IPS DF 19.7 (cell line): Measurements from ENCODE around the gene LATS1.
"Not testable (repeated sequence)": the region's sequence is repeated elsewhere in the genome, so short reads cannot be mapped to it uniquely, and the experiment has no call there.

Source experiments
- DNase-seq: peaks from one replicate; pipeline ENCODE4 v3.0.0-alpha.2; 2013; ENCODE audit warnings: low read depth, low spot score

Gene LATS1

GRCh38 chr6:149717588-149718458 lies at the start of gene LATS1:
Gene LATS1 (minus strand): TSS chr6:149718101. CDS start chr6:149702126, 15,975 bp downstream.
- DNase-seq, result peak; percentile 33

- no peak for DNase-seq
These were observed 48.4 kb upstream of the LATS1 start for GRCh38 chr6:149766156-149766769.

DNA sequence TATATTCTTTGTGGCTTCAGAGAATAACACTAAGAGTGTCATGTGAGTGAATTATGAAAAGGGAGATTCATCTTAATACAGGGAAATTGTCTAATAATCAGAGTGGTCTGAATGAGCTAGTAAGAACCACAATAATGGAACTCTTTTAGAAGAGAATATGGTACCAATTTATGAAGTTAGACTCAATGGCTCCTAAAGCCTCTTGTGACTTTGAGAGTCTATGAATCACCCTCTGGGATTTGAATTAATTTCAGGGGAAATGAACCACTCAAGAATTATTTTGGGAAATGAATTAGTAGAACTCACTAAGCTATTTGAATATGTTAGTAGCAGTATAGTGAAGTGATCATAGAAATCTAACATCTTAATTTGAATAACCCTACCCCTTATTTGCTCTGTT lies 46.0 kb upstream of the LATS1 start:
- DNase-seq, result no peak

DNA sequence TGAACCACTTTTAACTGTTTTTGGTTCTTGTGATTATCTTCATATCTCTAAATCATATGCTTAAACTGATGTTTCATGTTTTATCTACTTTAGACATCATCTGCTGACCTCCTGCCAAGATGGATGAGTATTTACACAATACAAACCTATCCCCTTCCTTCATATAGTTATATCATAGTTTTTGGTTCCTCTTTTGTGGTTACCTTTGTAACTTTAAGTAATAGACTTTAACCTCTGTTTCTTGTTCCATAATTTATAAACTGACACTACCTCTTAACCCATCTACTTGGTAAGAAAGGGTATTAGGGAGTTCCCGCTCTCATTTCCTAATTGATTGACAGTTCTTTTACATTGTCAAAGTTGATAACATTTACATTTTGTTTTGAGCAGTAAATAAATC lies 43.5 kb upstream of the LATS1 start:
- DNase-seq, result no peak

- no peak for DNase-seq
These were observed 38.3 kb upstream of the LATS1 start for GRCh38 chr6:149756261-149756636.

DNA sequence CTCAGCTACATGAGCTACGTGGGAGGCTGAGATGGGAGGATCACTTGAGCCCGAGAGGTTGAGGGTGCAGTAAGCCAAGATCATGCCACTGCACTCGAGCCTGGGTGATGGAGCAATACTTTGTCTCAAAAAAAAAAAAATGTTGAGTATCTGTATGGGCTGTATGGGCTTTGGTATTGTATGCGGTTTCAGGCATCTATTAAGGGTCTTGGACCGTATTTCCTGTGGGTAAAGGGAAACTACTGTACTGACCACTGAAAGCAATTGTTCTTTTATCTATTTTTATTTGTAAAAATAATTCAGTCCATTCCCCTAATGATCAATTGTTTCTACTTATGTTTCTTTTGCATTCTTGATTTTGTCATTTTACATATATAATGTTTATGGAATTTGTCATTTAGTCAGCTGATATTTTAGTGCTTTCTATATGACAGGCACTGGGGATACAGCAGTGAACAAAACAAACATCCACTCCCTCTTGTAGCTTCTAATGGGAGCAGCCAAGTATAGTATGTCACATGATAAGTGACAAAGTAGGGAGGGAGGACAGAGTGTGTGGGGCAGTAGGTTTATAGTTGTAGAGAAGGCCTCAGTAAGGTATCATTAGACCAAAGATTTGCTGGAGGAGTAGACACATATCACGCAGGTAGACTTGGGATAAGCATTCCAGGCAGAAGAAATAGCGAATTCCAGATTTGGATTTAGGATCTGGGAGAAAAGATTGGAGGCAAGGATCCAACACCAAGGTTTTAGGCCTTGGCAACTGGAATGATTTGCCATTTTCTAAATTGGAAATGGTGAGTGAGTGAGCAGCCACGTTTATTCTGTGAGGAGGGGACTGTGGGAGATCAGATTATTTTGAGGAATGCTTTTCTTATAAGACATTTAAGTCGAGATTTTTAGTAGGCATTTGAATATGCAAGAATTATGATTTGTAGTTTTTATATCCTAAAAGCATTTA lies 37.7 kb upstream of the LATS1 start:
- DNase-seq, result no peak

DNA sequence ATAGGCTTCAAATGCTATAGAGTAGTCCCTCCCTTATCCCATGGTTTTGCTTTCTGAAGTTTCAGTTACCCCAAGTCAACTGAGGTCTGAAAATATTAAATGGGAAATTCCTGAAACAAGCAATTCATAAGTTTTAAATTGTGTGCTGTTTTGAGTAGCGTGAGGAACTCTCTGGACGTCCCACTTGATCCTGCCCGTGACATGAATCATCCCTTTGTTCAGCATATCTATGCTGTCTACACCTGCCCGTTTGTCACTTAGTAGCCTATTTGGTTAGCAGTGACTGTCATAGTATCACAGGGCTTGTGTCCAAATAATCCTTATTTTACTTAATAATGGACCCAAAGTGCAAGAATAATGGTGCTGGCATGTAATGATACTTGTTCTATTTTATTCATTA lies 36.6 kb upstream of the LATS1 start:
- DNase-seq, result no peak

GRCh38 chr6:149753374-149753637 lies 35.4 kb upstream of the LATS1 start:
- not testable (repeated sequence) for DNase-seq

- DNase-seq, result no peak
These were observed 34.9 kb upstream of the LATS1 start for GRCh38 chr6:149752600-149753373.

GRCh38 chr6:149751920-149752319 lies 34.0 kb upstream of the LATS1 start:
- DNase-seq, result not testable (repeated sequence)

- no peak for DNase-seq
These were observed 33.3 kb upstream of the LATS1 start for GRCh38 chr6:149751239-149751638.

GRCh38 chr6:149750136-149750609 lies 32.3 kb upstream of the LATS1 start:
- peak; percentile 25 for DNase-seq

DNA sequence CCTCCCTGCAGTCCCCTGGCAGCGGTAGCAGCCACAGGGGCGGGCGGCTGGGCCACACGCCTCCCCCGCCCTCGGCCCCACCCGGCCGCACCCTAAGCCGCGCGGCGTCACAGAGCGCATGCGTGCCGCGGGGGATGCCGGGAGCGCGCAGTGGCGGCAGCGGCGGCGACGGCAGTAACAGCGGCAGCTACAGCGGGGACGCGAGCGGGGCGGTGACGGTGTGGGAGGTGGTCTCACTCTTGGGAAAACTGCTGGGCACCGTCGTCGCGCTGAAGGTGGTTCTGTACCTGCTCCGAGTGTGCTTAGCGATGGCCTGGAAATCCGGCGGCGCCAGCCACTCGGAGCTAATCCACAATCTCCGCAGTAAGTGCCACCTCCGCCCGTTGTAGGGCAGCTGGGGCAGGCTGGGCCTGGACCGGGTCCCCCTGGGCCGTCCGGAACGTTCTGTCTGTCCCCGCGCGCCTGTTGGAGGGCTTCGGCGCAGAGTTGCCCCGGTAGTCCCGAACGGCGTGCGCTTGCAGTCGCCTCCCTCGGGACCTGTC lies 31.8 kb upstream of the LATS1 start, which contains the start of gene PCMT1:
Gene PCMT1, plus strand, starts transcription at position 148 of the 542 bp plus-strand sequence. Its CDS starts 161 bp downstream, at position 309.
- DNase-seq, result peak; percentile 35

DNA sequence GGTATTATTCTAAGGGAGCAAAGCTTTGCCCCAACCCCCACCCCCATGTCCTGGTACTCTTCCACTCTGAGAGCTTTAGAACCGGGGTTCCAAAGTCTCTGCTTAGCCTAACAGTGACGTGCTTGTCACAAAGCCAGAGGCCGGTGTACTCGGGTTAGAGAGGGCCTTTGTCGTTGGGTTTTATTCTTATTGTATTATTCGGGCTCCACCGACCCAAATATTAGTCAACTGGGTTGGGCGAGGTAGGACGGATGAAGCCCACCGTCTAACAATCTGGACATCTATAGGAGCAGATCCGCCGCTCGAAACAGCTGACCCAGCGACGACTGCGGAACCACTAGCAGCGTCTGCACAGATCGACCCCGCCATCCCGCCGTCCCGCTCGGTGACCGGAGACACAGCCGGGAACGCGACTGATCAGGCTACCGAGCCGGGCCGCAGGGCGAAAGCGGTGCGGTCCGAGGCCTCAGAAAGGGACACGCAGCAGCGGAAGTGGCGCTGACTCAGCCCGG lies 31.2 kb upstream of the LATS1 start:
- DNase-seq, result not testable (repeated sequence)

DNA sequence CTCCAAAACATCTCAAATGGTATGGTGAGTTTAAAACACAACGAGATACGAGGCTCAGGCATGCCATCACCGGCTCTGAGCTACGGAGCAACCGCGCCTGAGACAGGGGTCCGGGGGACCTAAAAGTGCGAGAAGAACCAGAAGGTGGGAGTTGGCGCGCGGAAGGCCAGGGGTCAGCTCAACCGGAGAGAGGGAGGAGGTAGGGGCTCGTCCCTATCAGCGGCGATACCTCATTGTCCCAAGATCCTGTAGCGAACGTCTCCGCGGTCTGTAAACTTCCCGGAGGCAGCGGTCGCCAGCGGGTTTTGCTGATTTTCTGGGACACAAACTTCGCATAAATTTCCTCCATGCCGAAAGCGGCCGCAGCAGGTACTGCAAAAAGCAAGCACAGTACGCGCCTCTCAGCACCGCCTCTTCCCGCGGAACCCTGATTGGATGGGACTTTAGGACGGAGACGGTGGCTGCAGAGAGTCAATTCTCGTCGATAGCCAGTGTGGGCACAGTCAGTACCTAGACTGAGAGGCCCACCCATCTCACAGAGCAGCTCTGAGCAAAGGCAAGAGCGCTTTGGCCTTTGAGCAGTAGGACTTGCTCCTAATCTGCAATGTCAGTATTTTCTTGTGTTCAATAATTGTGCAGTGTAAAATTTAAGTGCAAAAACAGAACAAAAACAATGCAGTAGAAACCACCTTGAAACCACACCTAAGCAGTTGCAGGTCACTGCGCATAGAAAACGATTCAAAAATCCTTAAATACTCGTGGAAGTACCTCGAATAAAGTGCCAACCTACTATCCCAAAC lies 28.4 kb upstream of the LATS1 start, which contains the start of gene NUP43:
Gene NUP43, minus strand, starts transcription at position 383 of the 800 bp plus-strand sequence. Its CDS starts 34 bp downstream, at position 349.
- peak; percentile 94 for DNase-seq

DNA sequence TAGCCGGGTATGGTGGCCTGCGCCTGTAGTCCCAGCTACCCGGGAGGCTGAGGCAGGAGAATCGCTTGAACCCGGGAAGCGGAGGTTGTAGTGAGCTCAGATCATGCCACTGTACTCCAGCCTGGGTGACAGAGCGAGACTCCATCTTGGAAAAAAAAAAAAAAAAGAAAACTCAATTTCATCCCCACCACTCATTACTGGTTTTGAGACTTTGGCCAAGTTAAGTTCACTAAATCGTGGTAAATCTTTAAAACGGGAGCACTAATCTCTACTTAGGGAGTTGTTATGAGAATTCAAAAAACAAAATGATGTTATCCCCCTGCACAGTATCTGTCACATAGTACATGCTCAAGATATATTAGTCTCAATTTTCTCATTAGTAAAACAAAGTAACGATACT lies 27.4 kb upstream of the LATS1 start:
- DNase-seq, result not testable (repeated sequence)

- no peak for DNase-seq
These were observed 17.0 kb upstream of the LATS1 start for GRCh38 chr6:149734915-149735314.

GRCh38 chr6:149733089-149733720 lies 15.3 kb upstream of the LATS1 start:
- DNase-seq, result no peak

GRCh38 chr6:149729824-149730223 lies 11.9 kb upstream of the LATS1 start:
- no peak for DNase-seq
